Hepatocyte (in vitro differentiated cells): ENCODE measurements around the gene DTD1. TPM values are rescaled to one million over a fixed set of nuclear protein-coding genes. Genes with fewer than 3 reads are reported as not detected.

Source experiments
- DNase-seq: peaks from one replicate; pipeline ENCODE4 v3.0.0-alpha.2; 2016; ENCODE audit warnings: low spot score
- H2AFZ ChIP-seq: fragments of 200-600 bp; sonication (generic); 2 replicates; pipeline ENCODE4 v1.6.0; 2016; ENCODE audit warnings: antibody characterized with exemption, mild to moderate bottlenecking
- H3K27ac ChIP-seq: fragments of 200-600 bp; sonication (generic); 2 replicates; pipeline ENCODE4 v1.5.1; 2016; ENCODE audit warnings: mild to moderate bottlenecking
- H3K27me3 ChIP-seq: fragments of 200-600 bp; sonication (generic); 2 replicates; pipeline ENCODE4 v1.6.1; 2016
- H3K36me3 ChIP-seq: fragments of 200-600 bp; sonication (generic); replicated peaks from 2 replicates; pipeline ENCODE4 v1.5.1; 2016; ENCODE audit warnings: low read depth; ENCODE audit not compliant: insufficient read depth
- H3K4me1 ChIP-seq: fragments of 200-600 bp; sonication (generic); 2 replicates; pipeline ENCODE4 v1.5.1; 2016; ENCODE audit warnings: mild to moderate bottlenecking, moderate library complexity; ENCODE audit not compliant: insufficient read depth
- H3K4me2 ChIP-seq: fragments of 200-600 bp; sonication (generic); 2 replicates; pipeline ENCODE4 v1.6.0; 2016
- H3K4me3 ChIP-seq: fragments of 200-600 bp; sonication (generic); 2 replicates; pipeline ENCODE4 v1.5.1; 2016; ENCODE audit warnings: mild to moderate bottlenecking
- H3K79me2 ChIP-seq: fragments of 200-600 bp; sonication (generic); 2 replicates; pipeline ENCODE4 v1.6.0; 2017; ENCODE audit warnings: mild to moderate bottlenecking
- H3K9me2 ChIP-seq: fragments of 200-600 bp; sonication (generic); replicated peaks from 2 replicates; pipeline ENCODE4 v1.6.0; 2017; ENCODE audit warnings: mild to moderate bottlenecking; ENCODE audit not compliant: insufficient read depth
- H3K9me3 ChIP-seq: fragments of 200-600 bp; sonication (generic); 2 replicates; pipeline ENCODE4 v1.5.1; 2016; ENCODE audit warnings: low read depth, mild to moderate bottlenecking
- H4K20me1 ChIP-seq: fragments of 200-600 bp; sonication (generic); 2 replicates; pipeline ENCODE4 v1.6.0; 2016; ENCODE audit warnings: mild to moderate bottlenecking; ENCODE audit not compliant: insufficient read depth, poor library complexity, severe bottlenecking
- EZH2 ChIP-seq: fragments of 200-600 bp; sonication (generic); IDR thresholded peaks from 2 replicates; pipeline ENCODE4 v1.6.1; 2016; ENCODE audit warnings: antibody characterized with exemption, mild to moderate bottlenecking, borderline replicate concordance
- EZH2phosphoT487 ChIP-seq: fragments of 200-600 bp; sonication (generic); IDR thresholded peaks from one replicate; pipeline ENCODE4 v1.6.1; 2018; ENCODE audit warnings: antibody characterized with exemption, mild to moderate bottlenecking, low read depth, moderate library complexity; ENCODE audit not compliant: unreplicated experiment, severe bottlenecking
- WGBS: methylation state at CpG from one replicate; pipeline ENCODE4 v1.1.6; 2016; ENCODE audit warnings: low lambda C conversion rate; ENCODE audit errors: missing lambda C conversion rate; 5-methylcytosine and 5-hydroxymethylcytosine counted together
- polyA plus RNA-seq: library from polyadenylated mRNA; unstranded; fragments of >200 nt; fragmentation: Nextera tagmentation; extraction: Ambion mirVana; gene quantifications from 2 replicates; pipeline ENCODE4 v1.2.1, GENCODE V29; 2016
- total RNA-seq: library from RNA; depleted of rRNA; stranded (reverse); fragments of >200 nt; gene quantifications from 2 replicates; pipeline ENCODE4 v1.2.3, GENCODE V29; 2014
- TF ChIP-seq, protein P1 (sequence below): fragments of 200-600 bp; sonication (generic); IDR thresholded peaks from 2 replicates; pipeline ENCODE4 v1.5.1; 2016; ENCODE audit warnings: antibody characterized with exemption, mild to moderate bottlenecking; ENCODE audit not compliant: poor library complexity

DTD1 gene
- total and polyA plus RNA-seq, 2 experiments from 2014 or later = 30.1 to 40.1 TPM

DNA sequence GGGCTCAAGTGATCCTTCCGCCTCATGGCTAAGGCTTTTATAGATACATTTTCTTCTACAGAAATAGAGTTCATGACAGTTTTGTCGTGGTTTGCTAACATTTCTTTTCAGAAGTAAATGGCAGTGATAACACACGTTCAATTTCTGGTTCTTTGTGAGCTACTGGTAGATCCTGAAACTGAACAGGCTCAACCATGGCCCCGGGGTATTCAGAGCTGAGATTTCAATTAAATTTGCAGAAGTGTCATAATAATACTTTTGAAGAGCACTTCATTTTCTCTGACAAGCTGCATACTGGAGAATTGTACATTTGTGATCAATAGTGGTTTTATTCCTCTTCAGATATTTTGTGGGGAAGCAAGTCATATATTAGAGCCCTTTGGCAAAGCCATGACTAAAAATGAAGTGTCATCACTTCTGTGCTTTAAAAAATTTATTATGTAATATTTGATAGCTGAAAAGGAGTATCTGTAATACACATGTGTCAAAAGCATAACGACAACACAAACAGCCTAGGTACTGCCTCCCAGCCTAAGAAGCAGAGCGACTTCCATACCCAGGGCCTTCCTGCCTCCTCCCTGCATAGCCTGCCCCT lies 141.5 kb downstream of the DTD1 start:
- H3K79me2 ChIP-seq = no peaks in the 10 kb centered on the region
- no peaks in the 10 kb centered on the region for H3K9me2 ChIP-seq
- no peaks in the 10 kb centered on the region for H3K27me3 ChIP-seq
- no peak overlapping the region for H3K27ac ChIP-seq
- 87% methylated on average over 6 of the region's 6 CpGs for WGBS
- no peak for DNase-seq
- no peaks in the 10 kb centered on the region for H3K36me3 ChIP-seq
- H3K4me3 ChIP-seq = no peak overlapping the region
- H3K4me2 ChIP-seq = no peak overlapping the region
- TF ChIP-seq, protein P1, sequence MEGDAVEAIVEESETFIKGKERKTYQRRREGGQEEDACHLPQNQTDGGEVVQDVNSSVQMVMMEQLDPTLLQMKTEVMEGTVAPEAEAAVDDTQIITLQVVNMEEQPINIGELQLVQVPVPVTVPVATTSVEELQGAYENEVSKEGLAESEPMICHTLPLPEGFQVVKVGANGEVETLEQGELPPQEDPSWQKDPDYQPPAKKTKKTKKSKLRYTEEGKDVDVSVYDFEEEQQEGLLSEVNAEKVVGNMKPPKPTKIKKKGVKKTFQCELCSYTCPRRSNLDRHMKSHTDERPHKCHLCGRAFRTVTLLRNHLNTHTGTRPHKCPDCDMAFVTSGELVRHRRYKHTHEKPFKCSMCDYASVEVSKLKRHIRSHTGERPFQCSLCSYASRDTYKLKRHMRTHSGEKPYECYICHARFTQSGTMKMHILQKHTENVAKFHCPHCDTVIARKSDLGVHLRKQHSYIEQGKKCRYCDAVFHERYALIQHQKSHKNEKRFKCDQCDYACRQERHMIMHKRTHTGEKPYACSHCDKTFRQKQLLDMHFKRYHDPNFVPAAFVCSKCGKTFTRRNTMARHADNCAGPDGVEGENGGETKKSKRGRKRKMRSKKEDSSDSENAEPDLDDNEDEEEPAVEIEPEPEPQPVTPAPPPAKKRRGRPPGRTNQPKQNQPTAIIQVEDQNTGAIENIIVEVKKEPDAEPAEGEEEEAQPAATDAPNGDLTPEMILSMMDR = no peak
- TF ChIP-seq EZH2 (no peak), EZH2phosphoT487 (no peak)
- H2AFZ ChIP-seq = no peak overlapping the region
- no peaks in the 10 kb centered on the region for H4K20me1 ChIP-seq
- no peaks in the 10 kb centered on the region for H3K4me1 ChIP-seq
- H3K9me3 ChIP-seq = no peaks in the 10 kb centered on the region

GRCh38 chr20:18731940-18732339 lies 144.1 kb downstream of the DTD1 start:
- Histone ChIP-seq H3K36me3 (no peaks in the 10 kb centered on the region), H3K27ac (no peak overlapping the region), H3K9me3 (no peaks in the 10 kb centered on the region), H2AFZ (no peak overlapping the region), H3K4me3 (no peak overlapping the region), H3K27me3 (no peaks in the 10 kb centered on the region), H3K9me2 (no peaks in the 10 kb centered on the region), H3K79me2 (no peaks in the 10 kb centered on the region), H4K20me1 (no peaks in the 10 kb centered on the region), H3K4me1 (no peaks in the 10 kb centered on the region), H3K4me2 (no peak overlapping the region)
- 96% methylated on average over 1 of the region's 1 CpG for WGBS
- no peak for TF ChIP-seq EZH2phosphoT487
- TF ChIP-seq EZH2 = no peak
- TF ChIP-seq, protein P1 = no peak
- no peak for DNase-seq

DNA sequence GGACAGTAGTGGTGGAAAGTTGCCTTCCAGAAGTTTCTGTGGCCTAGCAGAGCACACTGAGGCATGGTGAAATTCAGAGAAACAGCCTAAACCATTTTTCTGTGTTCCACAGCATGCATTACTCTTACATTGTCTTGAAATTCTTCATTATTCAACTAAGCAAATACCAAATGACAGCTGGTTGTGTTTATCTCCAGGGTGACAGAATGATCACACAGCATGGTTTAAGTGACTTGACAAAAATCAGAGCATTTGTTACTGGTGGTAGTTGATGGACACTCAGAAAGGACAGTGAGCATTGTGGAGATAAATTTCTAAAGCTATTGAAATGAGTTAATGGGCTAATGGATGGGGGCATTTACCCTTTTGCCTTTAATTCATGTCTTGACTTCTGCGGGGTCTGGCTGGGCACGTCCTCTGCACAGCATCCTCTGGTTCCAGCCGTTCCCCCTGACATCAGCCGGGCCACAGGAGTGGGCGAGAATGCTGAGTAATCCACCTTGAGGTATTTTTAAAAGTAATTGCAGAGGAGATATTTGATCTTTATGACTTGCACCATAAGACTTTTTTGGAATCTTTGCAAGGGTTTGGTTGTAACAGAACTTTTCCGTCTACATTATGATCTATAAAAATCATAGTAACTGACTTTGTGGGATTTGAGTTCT lies 146.8 kb downstream of the DTD1 start:
- H3K27ac ChIP-seq = no peak overlapping the region
- no peak overlapping the region for H2AFZ ChIP-seq
- H3K79me2 ChIP-seq = no peaks in the 10 kb centered on the region
- H3K9me3 ChIP-seq = no peaks in the 10 kb centered on the region
- TF ChIP-seq EZH2phosphoT487 = no peak
- no peak for TF ChIP-seq EZH2
- TF ChIP-seq, protein P1 = no peak
- H3K36me3 ChIP-seq = no peaks in the 10 kb centered on the region
- H3K4me2 ChIP-seq = no peak overlapping the region
- no peaks in the 10 kb centered on the region for H3K9me2 ChIP-seq
- no peaks in the 10 kb centered on the region for H3K4me1 ChIP-seq
- WGBS = 68% methylated on average over 6 of the region's 6 CpGs
- H4K20me1 ChIP-seq = no peaks in the 10 kb centered on the region
- no peak for DNase-seq
- H3K27me3 ChIP-seq = no peaks in the 10 kb centered on the region
- no peak overlapping the region for H3K4me3 ChIP-seq
